ENCODE data around the gene LUC7L2.
A peak's percentile ranks its signal among the peaks of the same experiment; 100 is the strongest.
"Not testable (repeated sequence)": the region's sequence is repeated elsewhere in the genome, so short reads cannot be mapped to it uniquely, and the experiment has no call there.

The LUC7L2 gene

GRCh38 chr7:139446051-139446890, 86.6 kb downstream of the LUC7L2 start:
- no peak for DNase-seq (ENCODE audit: low spot score)

GRCh38 chr7:139450851-139451250, 91.2 kb downstream of the LUC7L2 start:
- DNase-seq (ENCODE audit: low spot score) = no peak

DNA sequence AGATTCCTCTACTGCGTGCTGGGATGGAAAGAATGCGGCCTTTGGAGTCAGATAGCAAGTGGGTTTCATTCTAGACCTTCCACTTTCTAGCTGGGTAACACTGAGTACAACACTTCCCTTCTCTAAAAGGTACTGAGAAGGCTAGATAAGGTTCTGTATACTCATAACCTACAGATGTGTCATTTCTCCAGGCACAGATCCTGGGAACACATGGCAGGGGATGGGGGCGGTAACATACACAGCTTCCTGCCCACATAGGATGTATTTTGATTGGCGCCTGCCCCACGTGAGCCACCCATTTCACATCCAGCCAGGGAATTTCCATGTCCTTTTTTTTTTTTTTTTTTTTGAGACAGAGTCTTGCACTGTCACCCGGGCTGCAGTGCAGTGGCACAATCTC, 91.9 kb downstream of the LUC7L2 start:
- peak; percentile 74 for DNase-seq (ENCODE audit: low spot score)

DNA sequence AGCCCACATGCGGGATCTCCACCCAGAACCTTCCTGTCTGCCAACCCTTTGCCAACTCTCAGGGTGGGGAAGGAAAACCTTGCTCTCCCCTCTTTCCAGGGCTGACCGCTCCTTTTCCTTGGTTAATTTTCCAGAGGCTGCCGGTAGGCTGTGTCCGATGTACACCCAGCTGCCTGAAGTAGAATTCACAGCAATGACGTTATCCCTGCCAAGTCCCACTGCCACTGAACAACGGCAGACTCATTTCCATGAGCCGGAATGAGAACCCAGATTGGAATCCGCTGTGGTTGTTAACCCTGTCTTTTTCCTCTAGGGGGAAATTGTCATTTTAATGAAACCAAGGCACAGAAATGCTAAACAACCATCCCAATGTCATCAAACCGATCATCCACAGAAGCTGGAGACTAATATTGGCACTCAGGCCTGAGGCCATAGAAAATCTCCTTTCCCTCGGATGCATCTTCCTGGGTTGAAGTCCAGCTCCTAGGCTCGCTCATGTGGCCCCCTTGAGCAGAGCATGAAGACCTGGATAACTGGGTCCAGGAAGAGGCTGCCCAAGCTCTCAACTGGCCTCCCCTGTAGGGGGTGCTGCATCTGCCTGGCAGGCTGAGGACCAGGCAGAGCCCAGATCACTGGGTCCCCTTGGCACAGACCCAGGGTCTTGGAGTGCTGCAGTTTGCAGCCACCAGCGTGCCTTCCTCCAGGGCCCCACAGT, 93.4 kb downstream of the LUC7L2 start:
- peak; percentile 81 for DNase-seq (ENCODE audit: low spot score)

- DNase-seq (ENCODE audit: low spot score) = peak; percentile 16
These were observed 94.1 kb downstream of the LUC7L2 start for GRCh38 chr7:139453673-139454321.

DNA sequence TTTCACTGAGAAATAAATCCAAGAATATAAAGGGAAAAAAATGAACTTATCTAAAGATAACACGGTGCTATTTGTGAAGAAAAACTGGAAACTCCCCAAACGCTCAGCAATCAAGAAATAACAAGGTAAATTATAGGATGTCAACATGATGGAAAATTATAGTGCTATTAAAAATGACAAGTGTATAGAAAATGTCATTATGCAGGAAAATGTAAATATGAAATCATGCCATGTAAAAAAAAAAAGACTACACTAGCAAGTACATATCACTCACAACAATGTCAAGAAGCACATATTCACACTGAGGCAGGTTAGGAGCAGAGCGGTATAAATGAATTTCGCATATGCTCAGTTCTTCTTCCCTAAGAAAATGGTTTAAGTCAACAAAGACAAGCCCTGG, 96.1 kb downstream of the LUC7L2 start:
- no peak for DNase-seq (ENCODE audit: low spot score)

GRCh38 chr7:139456511-139456910, 96.8 kb downstream of the LUC7L2 start:
- no peak for DNase-seq (ENCODE audit: low spot score)

DNA sequence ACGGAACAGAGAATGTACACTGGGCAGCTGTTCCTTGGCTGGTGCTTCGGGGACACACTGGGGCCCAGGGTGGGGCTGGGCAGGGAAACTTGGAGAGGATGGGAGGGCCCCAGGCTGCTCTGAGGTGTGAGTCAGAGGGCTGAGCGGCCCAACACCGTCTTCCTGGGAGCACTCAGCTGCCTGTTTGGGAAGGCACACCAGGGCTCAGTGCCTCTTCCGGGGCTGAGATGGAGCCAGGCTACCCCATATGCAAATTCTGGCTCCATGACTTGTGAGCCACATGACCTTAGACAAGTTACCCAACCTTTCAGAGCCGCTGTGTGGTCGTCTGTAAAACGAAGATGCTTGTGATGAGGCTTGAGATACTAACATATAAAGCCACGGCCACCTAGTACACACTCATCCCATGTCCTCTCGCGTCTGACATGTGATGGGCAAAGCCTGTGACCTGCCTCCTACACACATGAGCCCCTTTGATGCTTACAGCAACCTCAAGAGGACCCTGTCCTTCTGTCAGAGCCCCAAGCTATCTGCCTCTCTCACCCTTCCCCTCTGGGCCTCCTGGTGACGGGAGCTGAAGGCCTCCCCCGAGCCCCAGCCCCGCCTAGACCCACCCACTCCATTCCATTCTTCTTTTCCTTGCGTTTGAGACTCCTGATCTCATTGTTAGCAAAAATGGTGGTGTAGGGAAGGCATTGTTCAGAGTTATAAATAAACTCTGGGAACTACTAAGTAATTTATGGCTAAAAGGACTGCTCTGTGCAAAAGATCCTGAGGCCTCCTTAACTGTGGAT, 97.7 kb downstream of the LUC7L2 start:
- DNase-seq (ENCODE audit: low spot score) = peak; percentile 43

- not testable (repeated sequence) for DNase-seq (ENCODE audit: low spot score)
These were observed 103.7 kb downstream of the LUC7L2 start for GRCh38 chr7:139463421-139463820.

- DNase-seq (ENCODE audit: low spot score) = not testable (repeated sequence)
These were observed 104.8 kb downstream of the LUC7L2 start for GRCh38 chr7:139464511-139464910.

GRCh38 chr7:139465072-139465471, 105.4 kb downstream of the LUC7L2 start:
- not testable (repeated sequence) for DNase-seq (ENCODE audit: low spot score)

DNA sequence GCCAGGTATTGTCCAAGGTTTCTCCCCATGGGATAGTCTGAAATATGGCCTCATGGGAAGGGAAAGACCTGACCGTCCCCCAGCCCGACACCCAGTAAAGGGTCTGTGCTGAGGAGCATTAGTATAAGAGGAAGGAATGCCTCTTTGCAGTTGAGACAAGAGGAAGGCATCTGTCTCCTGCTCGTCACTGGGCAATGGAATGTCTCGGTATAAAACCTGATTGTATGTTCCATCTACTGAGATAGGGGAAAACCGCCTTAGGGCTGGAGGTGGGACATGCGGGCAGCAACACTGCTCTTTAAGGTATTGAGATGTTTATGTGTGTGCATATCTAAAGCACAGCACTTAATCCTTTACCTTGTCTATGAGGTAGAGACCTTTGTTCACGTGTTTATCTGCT, 108.0 kb downstream of the LUC7L2 start:
- not testable (repeated sequence) for DNase-seq (ENCODE audit: low spot score)

DNA sequence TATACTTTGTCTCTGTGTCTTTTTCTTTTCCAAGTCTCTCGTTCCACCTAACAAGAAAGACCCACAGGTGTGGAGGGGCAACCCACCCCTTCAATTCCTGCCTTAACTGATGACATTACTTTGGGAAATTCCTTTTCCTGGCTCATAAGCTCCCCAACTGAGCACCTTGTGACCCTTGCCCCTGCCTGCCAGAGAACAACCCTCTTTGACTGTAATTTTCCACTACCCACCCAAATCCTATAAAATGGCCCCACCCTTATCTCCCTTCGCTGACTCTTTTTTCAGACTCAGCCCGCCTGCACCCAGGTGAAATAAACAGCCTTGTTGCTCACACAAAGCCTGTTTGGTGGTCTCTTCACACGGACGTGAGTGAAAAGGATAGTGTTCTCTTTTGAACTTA, 108.6 kb downstream of the LUC7L2 start:
- not testable (repeated sequence) for DNase-seq (ENCODE audit: low spot score)

DNA sequence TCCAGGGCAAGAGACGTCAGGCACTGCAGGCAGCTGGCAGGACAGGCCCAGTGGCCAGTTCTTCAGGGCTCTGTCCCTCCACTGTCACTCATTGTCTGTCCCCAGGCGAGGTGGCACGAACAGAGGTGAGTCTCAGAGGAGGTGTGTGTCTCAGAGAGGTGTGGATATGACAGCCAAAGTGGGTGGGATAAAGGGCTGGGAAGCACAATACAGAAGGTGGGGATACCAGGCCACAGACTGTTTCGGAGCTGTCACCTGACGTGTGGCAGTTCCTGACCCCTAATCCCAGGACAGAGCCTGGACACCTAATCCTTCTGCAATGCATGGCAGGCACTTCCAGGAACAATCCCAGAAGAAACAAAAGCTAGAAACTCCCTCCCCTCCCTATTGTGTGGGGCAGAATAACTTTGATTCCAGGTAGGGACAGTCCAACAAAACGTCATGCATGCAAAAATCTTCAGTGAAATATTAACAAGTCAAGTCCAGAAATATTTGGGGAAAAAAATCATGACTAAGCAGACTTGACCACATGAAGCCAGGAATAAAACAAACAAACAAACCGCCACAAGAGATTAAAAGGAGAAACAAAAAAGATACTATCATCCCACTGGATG, 112.2 kb downstream of the LUC7L2 start:
- peak; percentile 91 for DNase-seq (ENCODE audit: low spot score)

Data from kidney tubule cell (primary cell).